ENCODE data around the gene RALGPS1. TPM values are rescaled to one million over a fixed set of nuclear protein-coding genes. Genes with fewer than 3 reads are reported as not detected.
A peak's percentile ranks its signal among the peaks of the same experiment; 100 is the strongest.

RALGPS1 gene
- total and polyA plus RNA-seq, 10 donors = 2.5 to 27.3 (median 14.1) TPM

DNA sequence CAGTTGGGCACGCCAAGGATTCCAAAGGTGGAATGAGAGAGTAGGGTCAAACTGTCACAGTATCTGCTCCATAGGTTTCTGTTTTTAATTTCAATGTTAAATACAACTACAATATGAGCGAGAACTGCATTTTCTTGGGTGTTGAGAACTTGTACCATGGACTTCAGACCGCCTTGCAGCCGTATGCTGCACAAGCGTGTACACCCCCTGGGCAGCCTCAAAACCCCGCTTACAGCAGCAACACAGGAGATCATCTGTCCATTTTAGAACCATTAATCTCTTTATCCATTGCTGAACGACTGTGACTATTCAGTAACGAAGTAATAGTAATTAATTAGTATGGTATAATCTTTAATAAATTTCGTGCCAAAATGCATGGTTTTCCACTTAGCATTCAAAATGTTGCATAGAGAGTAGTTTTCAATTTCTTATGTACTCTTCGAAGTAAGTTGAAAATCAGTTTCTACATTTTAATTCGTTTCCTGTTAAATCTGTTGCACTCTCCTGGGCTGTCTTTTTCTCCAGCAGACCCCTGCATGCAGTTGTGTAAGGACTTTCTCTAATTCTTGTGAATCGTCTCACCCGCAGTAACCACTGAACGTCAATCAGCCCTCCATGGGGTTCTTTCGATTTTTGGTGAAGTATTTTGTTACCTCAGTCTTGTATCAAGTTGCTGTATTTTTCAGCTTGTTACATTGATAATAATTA lies 308.0 kb downstream of the RALGPS1 start:
- H3K4me1 ChIP-seq = peaks cover 7 to 42% (median 18%) of the 10 kb centered on the region in 6 donors
- no peaks in the 10 kb centered on the region for H3K9me3 ChIP-seq
- H3K4me3 ChIP-seq = no peak overlapping the region
- H3K27me3 ChIP-seq (replicated peaks in 1 of 7) = peaks cover 0 to 21% (median 0%) of the 10 kb centered on the region in 7 donors
- intact Hi-C loops (cut with DNase I; ENCODE audit: low total_unique reads) = loop anchor here (10.0 kb wide), 1 partner anchor 172 kb away; the partner anchor contains the start of gene SLC2A8
- no peak for TF ChIP-seq CTCF (IDR thresholded peaks at IDR 0.05 in 8 of 11, conservative IDR thresholded peaks at IDR 0.05 in 3 of 11)
- H3K27ac ChIP-seq = no peak overlapping the region
- no peaks in the 10 kb centered on the region for H3K36me3 ChIP-seq
- WGBS, 5 donors = 81 to 96% (median 93%) methylated on average over 15 of the region's 15 CpGs
- no peak for DNase-seq

DNA sequence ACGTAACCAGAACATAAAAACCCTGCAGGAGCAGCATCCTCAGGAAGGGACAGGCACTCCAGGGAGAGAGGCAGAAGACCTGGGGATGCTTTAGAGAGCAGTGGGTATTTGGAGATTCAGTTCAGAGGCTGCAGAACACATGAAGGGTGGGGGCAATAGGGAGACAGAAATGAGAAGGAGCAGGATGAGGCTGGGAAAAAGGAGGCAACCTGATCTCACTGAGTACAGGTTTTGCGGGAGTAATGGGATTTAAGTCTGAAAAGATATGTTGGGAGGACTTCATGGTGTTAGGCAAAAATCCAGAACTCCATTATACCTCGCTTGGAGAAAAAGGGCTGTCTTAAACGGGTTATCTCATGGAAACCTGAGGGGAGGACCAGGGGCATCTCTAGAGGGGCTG lies 308.7 kb downstream of the RALGPS1 start:
- H3K27me3 ChIP-seq (replicated peaks in 1 of 7) = peaks cover 0 to 21% (median 0%) of the 10 kb centered on the region in 7 donors
- no peaks in the 10 kb centered on the region for H3K9me3 ChIP-seq
- WGBS, 5 donors = 72 to 83% (median 77%) methylated on average over 4 of the region's 4 CpGs
- H3K27ac ChIP-seq = no peak overlapping the region
- DNase-seq = no peak
- peaks cover 7 to 42% (median 18%) of the 10 kb centered on the region in 6 donors for H3K4me1 ChIP-seq
- intact Hi-C loops (cut with DNase I; ENCODE audit: low total_unique reads) = loop anchor here (10.0 kb wide), 1 partner anchor 172 kb away; the partner anchor contains the start of gene SLC2A8
- no peaks in the 10 kb centered on the region for H3K36me3 ChIP-seq
- TF ChIP-seq POLR2AphosphoS5 (IDR thresholded peaks at IDR 0.05) (no peak), CTCF (IDR thresholded peaks at IDR 0.05 in 8 of 11, conservative IDR thresholded peaks at IDR 0.05 in 3 of 11) (no peak), POLR2A (IDR thresholded peaks at IDR 0.05) (no peak)
- H3K4me3 ChIP-seq = no peak overlapping the region

DNA sequence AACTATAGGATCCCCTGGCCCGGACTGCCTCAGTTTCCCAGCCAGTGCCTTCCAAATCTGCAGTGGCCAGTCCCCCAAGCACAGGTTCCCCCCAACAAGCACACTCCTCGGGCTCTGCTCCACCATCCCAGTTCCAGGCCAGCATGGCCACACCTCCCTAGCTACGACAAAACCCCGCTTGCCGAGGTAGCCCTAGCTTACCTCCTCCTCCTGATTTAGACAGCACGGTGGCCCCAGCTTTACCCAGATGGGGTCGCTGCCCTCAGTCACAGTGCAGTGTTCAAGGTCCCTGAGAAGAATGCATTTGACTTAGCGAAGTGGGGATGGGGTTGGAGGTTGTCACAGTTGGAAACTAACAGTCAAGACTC lies 309.2 kb downstream of the RALGPS1 start:
- DNase-seq = peak; percentile 78
- peak overlapping the region in 5 of 8 donors; percentile 65 to 84 (median 83) for H3K27ac ChIP-seq
- peaks cover 7 to 42% (median 18%) of the 10 kb centered on the region in 6 donors for H3K4me1 ChIP-seq

More for the DNA sequence above, 309.2 kb downstream of the RALGPS1 start:
- TF ChIP-seq POLR2A (IDR thresholded peaks at IDR 0.05) = no peak
- TF ChIP-seq CTCF (IDR thresholded peaks at IDR 0.05 in 8 of 11, conservative IDR thresholded peaks at IDR 0.05 in 3 of 11) = no peak
- no peak for TF ChIP-seq POLR2AphosphoS5 (IDR thresholded peaks at IDR 0.05)
- Histone ChIP-seq H3K36me3 (no peaks in the 10 kb centered on the region), H3K27me3 (replicated peaks in 1 of 7) (peaks cover 0 to 21% (median 0%) of the 10 kb centered on the region in 7 donors), H3K4me3 (peak overlapping the region in 4 of 8 donors; percentile 49 to 91 (median 88)), H3K9me3 (no peaks in the 10 kb centered on the region)
- WGBS, 5 donors = 38 to 49% (median 42%) methylated on average over 7 to 8 of the region's 8 CpGs
- intact Hi-C loops (cut with DNase I; ENCODE audit: low total_unique reads) = loop anchor here (10.0 kb wide), 1 partner anchor 171 kb away; the partner anchor contains the start of gene SLC2A8
